ENCODE results near the gene BMP6.

GRCh38 chr6:7914991-7915789 is 189.3 kb downstream of the BMP6 start:
- TF ChIP-seq CTCF (IDR thresholded peaks at IDR 0.05; ENCODE audit: poor library complexity, severe bottlenecking) (no peak), POLR2AphosphoS5 (IDR thresholded peaks at IDR 0.05) (no peak), MXI1 (conservative IDR thresholded peaks at IDR 0.05; ENCODE audit: poor library complexity, severe bottlenecking) (no peak)

Data from neural cell (in vitro differentiated cells).